BLaER1 treated with 17β-estradiol and CSF1 and Interleukin-3, amounts not matched to agents 10 nM and 100 nM (cell line): ENCODE measurements around the gene GDF7.
"Not testable (repeated sequence)": the region's sequence is repeated elsewhere in the genome, so short reads cannot be mapped to it uniquely, and the experiment has no call there.

Source experiments
- H3K27ac ChIP-seq, 11 experiments: shearing (Covaris generic); formaldehyde crosslinking; 2 replicates each; pipeline ENCODE4 v1.8.1; 2022
- H3K27me3 ChIP-seq, 11 experiments: shearing (Covaris generic); formaldehyde crosslinking; 2 replicates each; pipeline ENCODE4 v1.8.1; 2022
- H3K36me3 ChIP-seq, 11 experiments: shearing (Covaris generic); formaldehyde crosslinking; 2 replicates each; pipeline ENCODE4 v1.8.1; 2022
- H3K4me1 ChIP-seq, 10 experiments: shearing (Covaris generic); formaldehyde crosslinking; 2 replicates each; pipeline ENCODE4 v1.8.1; 2022
- H3K4me2 ChIP-seq, 11 experiments: shearing (Covaris generic); formaldehyde crosslinking; 2 replicates each; pipeline ENCODE4 v1.8.1; 2022
- H3K4me3 ChIP-seq, 10 experiments: shearing (Covaris generic); formaldehyde crosslinking; 2 replicates each; pipeline ENCODE4 v1.8.1; 2022
- H3K9ac ChIP-seq, 11 experiments: shearing (Covaris generic); formaldehyde crosslinking; 2 replicates each; pipeline ENCODE4 v1.8.1; 2022
- H3K9me3 ChIP-seq, 11 experiments: shearing (Covaris generic); formaldehyde crosslinking; replicated peaks in 1 of 11; 2 replicates each; pipeline ENCODE4 v1.8.1; 2022
- H4K20me1 ChIP-seq, 11 experiments: shearing (Covaris generic); formaldehyde crosslinking; 2 replicates each; pipeline ENCODE4 v1.8.1; 2022
- Cebpa-rat ChIP-seq, 11 experiments: shearing (Covaris generic); IDR thresholded peaks; 2 replicates each; pipeline ENCODE4 v1.8.1; 2022

GDF7 gene

DNA sequence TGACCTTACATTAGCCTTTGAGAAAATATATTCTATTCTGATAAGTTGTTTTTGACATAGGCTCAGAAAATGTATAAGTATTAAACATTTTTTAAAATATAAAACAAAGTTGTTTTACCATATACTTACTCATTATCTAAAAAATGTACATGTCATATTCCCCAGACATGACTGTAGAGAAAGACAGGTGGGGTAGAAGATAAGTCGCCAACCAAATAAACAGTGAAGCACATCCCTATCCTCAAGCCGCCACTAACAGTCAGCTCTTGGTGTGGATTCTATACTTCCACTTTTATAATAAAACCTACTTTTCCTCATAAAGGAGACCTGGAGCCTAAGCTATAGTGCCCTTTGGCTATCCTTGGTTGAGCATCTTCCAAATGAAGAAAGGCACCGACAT is 26.4 kb downstream of the GDF7 start:
- no peak for TF ChIP-seq Cebpa-rat (IDR thresholded peaks at IDR 0.05)
- H3K27me3 ChIP-seq: no peaks in the 10 kb centered on the region
- H3K9ac ChIP-seq: no peak overlapping the region
- H3K4me1 ChIP-seq: peaks cover 0 to 5% (median 3%) of the 10 kb centered on the region in 10 experiments; a peak in 15 of 20 replicates
- H3K4me3 ChIP-seq: no peak overlapping the region
- peaks cover 0 to 9% (median 0%) of the 10 kb centered on the region in 11 experiments; a peak in 5 of 22 replicates for H4K20me1 ChIP-seq
- H3K27ac ChIP-seq: no peak overlapping the region
- peaks cover 50 to 91% (median 67%) of the 10 kb centered on the region in 11 experiments for H3K36me3 ChIP-seq
- peaks cover 0 to 13% (median 8%) of the 10 kb centered on the region in 11 experiments; a peak in 9 of 22 replicates for H3K9me3 ChIP-seq
- no peak overlapping the region for H3K4me2 ChIP-seq

DNA sequence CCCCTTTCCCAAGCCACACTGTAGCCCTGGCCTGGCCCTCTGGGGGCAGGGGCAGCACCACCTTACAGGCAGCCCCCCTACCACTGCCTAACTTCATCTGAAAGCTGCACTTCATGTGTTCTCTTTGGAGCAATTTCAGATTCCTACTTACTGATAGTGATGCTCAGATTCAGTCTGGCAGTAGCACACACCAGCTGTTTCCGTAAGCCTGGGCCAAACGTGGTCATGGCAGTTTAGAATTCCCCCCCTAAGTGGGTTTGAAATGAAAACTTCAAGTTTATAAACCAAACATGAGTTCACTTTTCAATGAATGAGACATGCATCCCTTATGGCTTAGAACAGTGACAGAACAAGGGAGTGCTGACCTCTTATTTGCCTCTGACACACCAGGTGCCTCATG is 29.4 kb downstream of the GDF7 start:
- Histone ChIP-seq H4K20me1 (peaks cover 0 to 9% (median 0%) of the 10 kb centered on the region in 11 experiments; a peak in 5 of 22 replicates), H3K4me3 (no peak overlapping the region), H3K9me3 (no peaks in the 10 kb centered on the region), H3K9ac (no peak overlapping the region), H3K4me1 (peaks cover 18 to 27% (median 22%) of the 10 kb centered on the region in 10 experiments), H3K4me2 (no peak overlapping the region), H3K27ac (no peak overlapping the region), H3K36me3 (peaks cover 34 to 86% (median 55%) of the 10 kb centered on the region in 11 experiments), H3K27me3 (no peaks in the 10 kb centered on the region)
- no peak for TF ChIP-seq Cebpa-rat (IDR thresholded peaks at IDR 0.05)

DNA sequence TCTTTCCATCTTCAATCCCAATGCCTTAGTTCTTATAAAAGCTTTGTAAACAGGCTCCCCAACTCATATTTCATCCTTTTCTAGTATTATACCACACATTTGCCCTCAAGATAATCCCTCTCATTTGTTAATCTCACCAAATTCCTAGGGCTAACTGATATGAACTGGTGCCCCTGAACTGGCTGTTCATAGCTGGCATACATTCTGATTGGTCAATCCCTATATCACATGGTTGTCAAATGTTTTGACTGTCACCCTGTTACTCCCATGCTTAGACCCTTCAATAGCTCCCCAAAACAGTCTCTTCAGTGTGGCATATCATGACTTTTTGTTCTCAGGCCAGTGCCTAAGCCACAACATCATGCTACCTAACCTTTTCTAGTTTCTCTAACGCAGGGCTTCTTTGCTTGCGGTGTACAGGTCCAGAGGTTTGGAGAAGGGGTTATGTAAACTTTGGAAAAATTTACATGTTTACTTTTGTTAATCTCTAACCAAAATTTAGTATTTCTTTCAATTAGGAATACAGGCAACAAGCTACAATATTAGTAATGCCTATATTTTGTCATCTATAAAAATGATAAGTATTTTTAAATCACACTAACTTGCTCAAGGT is 30.5 kb downstream of the GDF7 start:
- no peak overlapping the region for H3K4me2 ChIP-seq
- peaks cover 29 to 84% (median 50%) of the 10 kb centered on the region in 11 experiments for H3K36me3 ChIP-seq
- no peak overlapping the region for H3K4me3 ChIP-seq
- peaks cover 0 to 9% (median 0%) of the 10 kb centered on the region in 11 experiments; a peak in 5 of 22 replicates for H4K20me1 ChIP-seq
- peaks cover 18 to 27% (median 22%) of the 10 kb centered on the region in 10 experiments for H3K4me1 ChIP-seq
- H3K27me3 ChIP-seq: no peaks in the 10 kb centered on the region
- no peak overlapping the region for H3K27ac ChIP-seq
- H3K9ac ChIP-seq: no peak overlapping the region
- no peaks in the 10 kb centered on the region for H3K9me3 ChIP-seq
- TF ChIP-seq Cebpa-rat (IDR thresholded peaks at IDR 0.05): no peak

DNA sequence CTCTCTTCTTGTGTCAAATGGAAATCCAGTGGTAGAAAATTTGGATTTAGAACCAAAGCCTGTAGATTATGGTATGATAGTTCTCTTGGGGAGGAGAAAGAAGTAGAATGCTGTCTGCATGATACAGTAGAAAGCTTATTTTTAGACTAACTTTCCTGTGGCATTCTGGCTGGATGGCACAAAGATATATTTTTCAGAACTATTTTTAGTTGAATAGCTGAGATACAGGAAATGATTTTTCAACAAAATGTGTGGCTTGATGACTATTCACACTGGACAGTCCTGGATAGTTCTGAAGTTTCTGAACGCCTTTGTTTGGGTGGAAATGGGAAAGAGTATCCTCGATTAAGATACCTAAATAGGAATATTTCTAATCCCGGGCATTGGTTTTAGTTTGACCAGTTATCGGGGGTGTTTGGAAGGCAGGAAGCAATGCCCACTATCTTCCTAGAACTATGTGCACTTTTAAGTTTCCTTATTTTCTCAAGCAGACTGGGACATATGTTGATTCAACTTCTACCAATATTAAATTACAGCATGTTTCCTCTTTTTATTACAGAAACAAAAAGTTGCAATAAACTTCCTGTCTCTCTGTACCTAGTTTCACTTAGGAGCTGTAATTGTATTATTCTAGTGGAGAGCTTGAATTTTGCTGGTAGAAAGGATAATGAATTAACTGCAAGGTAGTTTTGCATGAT is 32.1 kb downstream of the GDF7 start:
- H3K4me2 ChIP-seq: peak overlapping the region; percentile 65 to 80 (median 74)
- H3K36me3 ChIP-seq: peaks cover 22 to 70% (median 43%) of the 10 kb centered on the region in 11 experiments
- no peak for TF ChIP-seq Cebpa-rat (IDR thresholded peaks at IDR 0.05)
- H3K9ac ChIP-seq: peak overlapping the region in 5 of 11 experiments; percentile 32 to 60 (median 46); a peak in 9 of 22 replicates
- peak overlapping the region in 9 of 11 experiments; percentile 28 to 76 (median 40); a peak in 15 of 22 replicates for H3K27ac ChIP-seq
- H3K4me1 ChIP-seq: peaks cover 18 to 27% (median 22%) of the 10 kb centered on the region in 10 experiments
- H3K27me3 ChIP-seq: no peaks in the 10 kb centered on the region
- H4K20me1 ChIP-seq: peaks cover 0 to 9% (median 0%) of the 10 kb centered on the region in 11 experiments; a peak in 5 of 22 replicates
- peak overlapping the region in 4 of 10 experiments; percentile 13 to 43 (median 29); a peak in 6 of 20 replicates for H3K4me3 ChIP-seq
- no peaks in the 10 kb centered on the region for H3K9me3 ChIP-seq

DNA sequence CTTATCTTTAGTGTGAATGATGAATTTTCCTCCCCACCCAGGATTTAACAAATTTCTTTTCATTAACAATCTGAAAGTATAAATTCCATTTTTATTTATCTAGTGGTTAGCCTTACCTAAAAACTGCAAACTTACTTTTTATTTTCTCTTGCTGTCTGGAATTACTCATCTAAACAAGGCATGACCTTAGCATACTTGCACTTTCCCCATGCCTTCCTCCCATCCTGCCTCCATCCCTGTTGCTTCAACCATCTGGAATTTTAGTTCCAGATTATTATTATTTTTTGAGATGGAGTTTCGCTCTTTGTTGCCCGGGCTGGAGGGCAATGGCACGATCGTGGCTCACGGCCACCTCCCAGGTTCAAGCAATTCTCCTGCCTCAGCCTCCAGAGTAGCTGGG is 35.6 kb downstream of the GDF7 start:
- Histone ChIP-seq H3K4me2 (no peak overlapping the region), H3K4me3 (no peak overlapping the region), H3K27ac (no peak overlapping the region), H4K20me1 (peaks cover 0 to 10% (median 4%) of the 10 kb centered on the region in 11 experiments; a peak in 6 of 22 replicates), H3K4me1 (peaks cover 18 to 27% (median 22%) of the 10 kb centered on the region in 10 experiments), H3K9me3 (no peaks in the 10 kb centered on the region), H3K9ac (no peak overlapping the region), H3K36me3 (peaks cover 9 to 53% (median 19%) of the 10 kb centered on the region in 11 experiments; a peak in 18 of 22 replicates), H3K27me3 (no peaks in the 10 kb centered on the region)
- no peak for TF ChIP-seq Cebpa-rat (IDR thresholded peaks at IDR 0.05)

DNA sequence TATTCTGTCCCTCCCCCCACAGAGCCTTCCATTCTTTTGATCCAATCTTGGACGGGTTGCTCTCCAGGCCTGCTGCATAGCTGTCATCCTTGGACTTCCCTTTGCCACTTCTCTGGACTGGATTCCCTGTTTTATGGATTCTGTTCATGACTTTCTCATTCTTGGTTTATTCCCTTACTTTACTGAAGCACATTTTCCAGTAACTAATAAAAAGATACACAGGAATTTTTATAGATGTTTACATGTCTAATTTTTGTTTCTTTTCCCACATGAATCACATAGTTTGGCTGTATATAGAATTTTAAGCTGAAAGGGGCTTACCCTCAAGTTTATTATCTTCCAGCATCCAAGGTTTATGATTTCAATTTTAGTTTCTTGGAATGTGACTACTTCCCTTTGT is 37.9 kb downstream of the GDF7 start:
- H3K27me3 ChIP-seq: no peaks in the 10 kb centered on the region
- no peak overlapping the region for H3K27ac ChIP-seq
- peaks cover 0 to 30% (median 6%) of the 10 kb centered on the region in 11 experiments; a peak in 7 of 22 replicates for H4K20me1 ChIP-seq
- H3K9ac ChIP-seq: no peak overlapping the region
- H3K4me1 ChIP-seq: peaks cover 2 to 7% (median 4%) of the 10 kb centered on the region in 10 experiments; a peak in 19 of 20 replicates
- H3K36me3 ChIP-seq: peaks cover 0 to 39% (median 12%) of the 10 kb centered on the region in 11 experiments; a peak in 15 of 22 replicates
- TF ChIP-seq Cebpa-rat (IDR thresholded peaks at IDR 0.05): no peak
- H3K9me3 ChIP-seq: no peaks in the 10 kb centered on the region
- no peak overlapping the region for H3K4me3 ChIP-seq
- H3K4me2 ChIP-seq: no peak overlapping the region

DNA sequence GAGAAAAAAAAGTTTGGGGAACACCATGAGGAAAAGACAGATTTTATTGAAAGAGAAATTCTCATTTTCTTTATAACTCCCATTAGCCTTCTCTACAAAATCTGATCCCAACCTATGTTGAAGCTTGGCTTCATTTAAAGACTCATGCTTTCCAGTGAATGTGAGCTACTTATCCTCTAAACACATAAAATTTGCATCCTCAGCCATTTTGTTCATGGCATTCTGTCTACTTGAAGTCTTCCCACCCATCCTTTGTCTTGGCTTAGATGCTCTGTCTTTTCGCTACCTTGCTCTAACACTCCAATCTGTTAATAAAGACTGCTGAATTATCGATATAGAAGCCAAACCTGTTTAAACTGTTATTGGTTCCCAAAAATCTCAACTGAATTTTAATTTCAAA is 39.3 kb downstream of the GDF7 start:
- H3K4me2 ChIP-seq: no peak overlapping the region
- H3K9me3 ChIP-seq: peaks cover 0 to under 1% (median 0%) of the 10 kb centered on the region in 11 experiments; a peak in 2 of 22 replicates
- no peaks in the 10 kb centered on the region for H3K4me1 ChIP-seq
- H3K27me3 ChIP-seq: no peaks in the 10 kb centered on the region
- no peak overlapping the region for H3K9ac ChIP-seq
- no peak overlapping the region for H3K4me3 ChIP-seq
- peaks cover 0 to 30% (median 6%) of the 10 kb centered on the region in 11 experiments; a peak in 7 of 22 replicates for H4K20me1 ChIP-seq
- no peak overlapping the region for H3K27ac ChIP-seq
- TF ChIP-seq Cebpa-rat (IDR thresholded peaks at IDR 0.05): no peak
- peaks cover 0 to 26% (median 7%) of the 10 kb centered on the region in 11 experiments; a peak in 13 of 22 replicates for H3K36me3 ChIP-seq

DNA sequence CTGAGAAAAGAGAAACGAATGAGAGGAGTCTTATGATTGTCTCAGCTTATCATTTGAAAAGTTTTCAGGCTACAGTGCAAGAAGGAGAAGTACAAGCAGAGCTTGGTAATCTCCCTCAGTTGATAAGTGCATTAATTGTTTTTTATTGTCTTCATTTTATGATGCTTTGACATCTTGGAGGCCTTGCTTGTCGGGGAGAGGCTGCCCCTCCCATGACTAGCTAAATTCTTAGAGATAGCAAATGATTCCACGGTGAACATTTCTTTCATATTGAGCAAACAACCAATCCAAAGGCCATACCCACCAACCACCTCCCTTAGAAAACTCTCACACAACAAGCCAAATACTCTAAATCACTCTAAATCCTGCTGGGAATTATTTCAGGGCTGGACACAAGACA is 39.8 kb downstream of the GDF7 start:
- no peaks in the 10 kb centered on the region for H3K4me1 ChIP-seq
- no peak for TF ChIP-seq Cebpa-rat (IDR thresholded peaks at IDR 0.05)
- no peaks in the 10 kb centered on the region for H3K27me3 ChIP-seq
- no peak overlapping the region for H3K27ac ChIP-seq
- no peak overlapping the region for H3K4me2 ChIP-seq
- peaks cover 0 to 30% (median 6%) of the 10 kb centered on the region in 11 experiments; a peak in 7 of 22 replicates for H4K20me1 ChIP-seq
- H3K4me3 ChIP-seq: no peak overlapping the region
- H3K9me3 ChIP-seq: peaks cover 0 to 6% (median 5%) of the 10 kb centered on the region in 11 experiments; a peak in 12 of 22 replicates
- H3K9ac ChIP-seq: no peak overlapping the region
- H3K36me3 ChIP-seq: peaks cover 3 to 23% (median 10%) of the 10 kb centered on the region in 11 experiments; a peak in 18 of 22 replicates

DNA sequence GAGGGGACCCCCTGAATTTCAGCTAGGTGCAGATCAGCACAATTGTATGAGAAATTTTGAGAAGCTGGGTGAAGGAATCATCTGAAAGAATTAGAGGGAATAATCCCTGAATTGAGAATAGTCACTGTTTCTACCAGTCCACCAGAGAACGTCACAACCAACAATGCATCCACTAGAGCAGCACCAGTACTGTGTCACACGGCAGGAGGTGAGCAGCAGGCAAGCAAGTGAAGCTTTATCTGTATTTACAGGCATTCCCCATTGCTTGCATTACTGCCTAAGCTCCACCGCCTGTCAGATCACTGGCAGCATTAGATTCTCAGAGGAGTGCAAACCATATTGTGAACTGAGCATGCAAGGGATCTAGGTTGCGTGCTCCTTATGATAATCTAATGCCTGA is 40.7 kb downstream of the GDF7 start:
- Histone ChIP-seq H3K4me1 (no peaks in the 10 kb centered on the region), H3K9ac (no peak overlapping the region), H3K36me3 (peaks cover 6 to 28% (median 15%) of the 10 kb centered on the region in 11 experiments; a peak in 18 of 22 replicates), H3K4me2 (no peak overlapping the region), H3K27ac (no peak overlapping the region), H4K20me1 (peaks cover 0 to 30% (median 6%) of the 10 kb centered on the region in 11 experiments; a peak in 7 of 22 replicates), H3K27me3 (no peaks in the 10 kb centered on the region), H3K4me3 (no peak overlapping the region), H3K9me3 (peaks cover 0 to 11% (median 7%) of the 10 kb centered on the region in 11 experiments; a peak in 13 of 22 replicates)
- no peak for TF ChIP-seq Cebpa-rat (IDR thresholded peaks at IDR 0.05)

DNA sequence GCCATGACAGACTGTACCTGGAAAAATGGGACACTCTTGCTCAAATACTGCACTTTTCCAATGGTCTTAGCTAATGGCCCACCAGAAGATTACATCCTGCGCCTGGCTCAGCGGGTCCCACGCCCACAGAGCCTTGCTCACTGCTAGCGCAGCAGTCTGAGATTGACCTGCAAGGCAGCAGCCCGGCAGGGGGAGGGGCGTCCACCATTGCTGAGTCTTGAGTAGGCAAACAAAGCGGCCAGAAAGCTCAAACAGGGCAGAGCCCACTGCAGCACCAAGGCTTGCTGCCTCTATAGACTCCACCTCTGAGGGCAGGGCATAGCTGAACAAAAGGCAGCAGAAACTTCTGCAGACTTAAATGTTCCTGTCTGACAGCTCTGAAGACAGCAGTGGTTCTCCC is 44.7 kb downstream of the GDF7 start:
- not testable (repeated sequence) for H3K27me3 ChIP-seq, H3K4me3 ChIP-seq, H3K4me1 ChIP-seq, H3K27ac ChIP-seq, H3K4me2 ChIP-seq, H3K9ac ChIP-seq
- Histone ChIP-seq H4K20me1 (peaks cover 0 to 29% (median 6%) of the 10 kb centered on the region in 11 experiments; a peak in 7 of 22 replicates), H3K36me3 (peaks cover under 1 to 24% (median 12%) of the 10 kb centered on the region in 11 experiments; a peak in 19 of 22 replicates), H3K9me3 (peaks cover under 1 to 21% (median 8%) of the 10 kb centered on the region in 11 experiments; a peak in 17 of 22 replicates)

DNA sequence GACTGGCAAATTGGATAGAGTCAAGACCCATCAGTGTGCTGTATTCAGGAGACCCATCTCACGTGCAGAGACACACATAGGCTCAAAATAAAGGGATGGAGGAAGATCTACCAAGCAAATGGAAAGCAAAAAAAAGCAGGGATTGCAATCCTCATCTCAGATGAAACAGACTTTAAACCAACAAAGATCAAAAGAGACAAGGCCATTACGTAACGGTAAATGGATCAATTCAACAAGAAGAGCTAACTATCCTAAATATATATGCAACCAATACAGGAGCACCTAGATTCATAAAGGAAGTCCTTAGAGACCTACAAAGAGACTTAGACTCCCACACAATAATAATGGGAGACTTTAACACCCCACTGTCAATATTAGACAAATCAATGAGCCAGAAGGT is 46.6 kb downstream of the GDF7 start:
- Histone ChIP-seq H3K9me3 (peaks cover 20 to 38% (median 27%) of the 10 kb centered on the region in 11 experiments), H3K36me3 (peaks cover 19 to 33% (median 27%) of the 10 kb centered on the region in 11 experiments; a peak in 21 of 22 replicates), H4K20me1 (peaks cover 0 to 11% (median 0%) of the 10 kb centered on the region in 11 experiments; a peak in 5 of 22 replicates)
- not testable (repeated sequence) for H3K27ac ChIP-seq, H3K4me3 ChIP-seq, H3K27me3 ChIP-seq, H3K4me1 ChIP-seq, H3K9ac ChIP-seq, H3K4me2 ChIP-seq

DNA sequence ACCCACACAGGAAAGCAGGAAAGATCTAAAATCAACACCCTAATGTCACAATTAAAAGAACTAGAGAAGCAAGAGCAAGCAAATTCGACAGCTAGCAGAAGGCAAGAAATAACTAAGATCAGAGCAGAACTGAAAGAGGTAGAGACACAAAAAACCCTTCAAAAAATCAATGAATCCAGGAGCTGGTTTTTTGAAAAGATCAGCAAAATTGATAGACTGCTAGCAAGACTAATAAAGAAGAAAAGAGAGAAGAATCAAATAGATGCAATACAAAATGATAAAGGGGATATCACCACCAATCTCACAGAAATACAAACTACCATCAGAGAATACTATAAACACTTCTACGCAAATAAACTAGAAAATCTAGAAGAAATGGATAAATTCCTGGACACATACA is 47.5 kb downstream of the GDF7 start:
- H3K27me3 ChIP-seq, H4K20me1 ChIP-seq, H3K4me2 ChIP-seq, H3K4me3 ChIP-seq, H3K27ac ChIP-seq, H3K4me1 ChIP-seq, H3K9ac ChIP-seq: not testable (repeated sequence)
- H3K9me3 ChIP-seq: peaks cover 29 to 41% (median 33%) of the 10 kb centered on the region in 11 experiments
- H3K36me3 ChIP-seq: peaks cover 19 to 36% (median 30%) of the 10 kb centered on the region in 11 experiments; a peak in 21 of 22 replicates
